ENCODE data around the gene SRGAP1.

SRGAP1 gene

DNA sequence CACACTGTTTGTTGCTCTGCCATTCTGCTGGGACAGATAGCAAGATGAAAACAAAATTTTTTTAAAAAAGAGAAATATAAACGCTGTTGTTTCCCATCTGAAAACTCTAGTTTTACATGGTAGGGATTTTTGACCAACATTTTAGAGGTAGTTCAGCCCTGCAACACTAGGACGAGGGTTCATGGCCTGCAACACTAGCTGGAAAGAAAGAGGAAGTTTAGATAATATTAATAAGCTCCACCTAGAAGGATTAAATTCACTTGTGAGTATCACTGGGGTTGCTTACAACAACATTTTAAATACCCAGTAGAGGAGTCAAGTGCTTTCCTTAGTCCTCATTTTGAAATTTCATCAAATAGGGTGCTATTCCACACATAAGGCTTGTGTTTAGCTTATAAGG lies 68.2 kb downstream of the SRGAP1 start:
- DNase-seq = no peak

DNA sequence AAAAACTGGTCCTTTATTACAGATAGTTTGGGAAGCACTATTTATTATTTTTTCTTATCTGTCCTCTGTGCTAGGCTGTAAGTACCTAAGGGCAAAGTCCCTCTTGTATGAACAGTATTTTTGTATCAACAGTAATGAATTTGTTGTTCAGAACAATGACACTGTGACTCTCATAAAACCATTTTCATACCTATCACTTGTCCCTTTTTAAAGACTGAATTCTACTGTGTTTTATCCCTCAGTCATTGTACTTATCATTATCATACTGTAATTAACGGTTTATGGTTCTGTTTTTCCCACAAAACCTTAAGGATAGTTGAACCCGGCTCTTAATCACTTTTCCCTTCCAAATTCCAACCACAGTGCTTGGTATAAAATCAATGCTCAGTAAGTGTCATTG lies 69.4 kb downstream of the SRGAP1 start:
- DNase-seq = no peak

DNA sequence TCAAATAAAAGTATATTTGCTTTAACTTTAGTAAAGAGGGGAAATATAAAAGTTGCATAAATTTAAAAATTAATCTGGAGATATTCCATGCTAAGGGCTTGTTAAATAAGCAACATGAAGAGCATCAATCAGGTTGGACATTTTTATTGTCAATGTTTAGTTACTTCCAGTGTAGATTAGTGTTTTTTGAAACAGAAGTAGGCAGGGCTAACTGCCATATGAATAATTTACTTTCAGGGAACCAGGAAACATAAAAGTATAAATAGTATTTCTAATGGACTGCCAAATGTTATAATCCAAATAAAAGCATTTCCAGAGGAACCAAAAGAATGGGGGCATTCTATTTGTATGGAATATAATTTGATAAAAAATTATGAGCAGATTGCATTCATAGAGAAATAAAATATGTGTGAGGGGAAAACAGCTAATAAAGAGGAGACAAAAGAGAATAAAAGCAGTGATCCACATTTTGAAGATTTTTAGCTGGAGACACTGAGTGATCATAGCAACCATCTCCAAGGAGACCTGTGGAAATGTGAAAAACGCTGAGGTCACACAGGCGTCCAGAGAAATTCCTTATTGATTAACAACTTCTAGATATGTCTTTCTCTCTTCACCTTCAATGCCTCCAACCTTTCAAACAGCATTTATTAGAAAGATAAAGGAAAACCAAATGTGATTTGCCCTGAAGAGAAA lies 70.8 kb downstream of the SRGAP1 start:
- no peak for DNase-seq

DNA sequence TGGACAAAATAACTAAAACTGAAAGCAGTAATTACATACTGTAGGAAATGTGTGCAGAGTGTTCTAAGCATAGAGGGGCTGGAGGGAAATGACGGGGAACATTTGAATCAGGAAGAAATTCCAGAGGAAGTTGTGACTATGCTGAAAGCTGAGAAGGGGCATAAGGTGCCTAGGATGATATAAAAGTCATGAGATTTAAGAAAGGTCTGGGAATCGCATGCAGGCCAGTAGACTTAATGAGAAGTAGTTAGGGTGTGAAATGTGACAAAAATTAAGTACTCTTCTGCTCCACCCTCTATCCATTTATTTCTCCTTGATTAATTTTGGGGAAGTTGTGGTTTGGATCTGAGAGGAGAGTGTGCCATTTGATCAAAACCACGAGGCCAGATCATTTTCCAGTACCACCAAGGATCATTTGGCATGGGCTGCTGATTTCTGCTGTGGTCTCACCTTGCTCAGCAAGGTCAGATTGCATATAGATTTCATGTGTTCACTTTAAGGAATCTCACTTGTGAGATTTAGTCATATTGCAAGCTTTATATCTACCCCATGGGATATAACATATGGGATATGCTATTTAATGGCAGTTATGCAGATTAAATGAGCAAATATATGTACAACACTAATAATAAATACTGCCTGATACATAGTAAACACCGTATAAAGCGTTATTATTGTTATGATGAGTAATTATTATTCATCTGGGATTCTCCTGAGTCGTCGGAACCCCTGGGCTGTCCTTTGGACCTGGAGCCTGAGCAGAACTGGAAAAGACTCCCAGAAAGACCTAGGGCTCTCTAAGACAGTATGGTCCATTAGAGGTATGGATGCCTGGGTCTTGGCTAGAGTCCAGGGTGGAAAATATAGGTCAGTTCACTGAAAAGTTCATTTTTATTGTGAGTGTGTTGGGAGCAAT lies 72.3 kb downstream of the SRGAP1 start:
- DNase-seq = no peak

DNA sequence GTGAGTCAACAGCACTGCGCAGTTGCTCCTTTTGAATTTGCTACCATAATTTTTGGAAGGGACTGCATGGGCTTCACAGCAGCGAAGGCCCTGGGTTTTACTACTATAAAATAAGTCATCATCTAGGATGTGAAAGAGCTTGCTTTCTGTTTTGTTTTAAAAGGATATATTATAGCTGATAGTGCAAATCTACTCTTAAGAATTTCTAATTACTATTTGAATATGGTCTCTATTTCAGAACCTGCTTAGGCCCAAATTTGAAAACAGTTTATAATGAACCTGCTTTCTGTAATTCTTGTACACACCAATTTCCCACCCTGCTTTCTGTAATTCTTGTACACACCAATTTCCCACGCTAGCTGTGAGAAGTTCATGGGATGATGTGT lies 73.0 kb downstream of the SRGAP1 start:
- no peak for DNase-seq

DNA sequence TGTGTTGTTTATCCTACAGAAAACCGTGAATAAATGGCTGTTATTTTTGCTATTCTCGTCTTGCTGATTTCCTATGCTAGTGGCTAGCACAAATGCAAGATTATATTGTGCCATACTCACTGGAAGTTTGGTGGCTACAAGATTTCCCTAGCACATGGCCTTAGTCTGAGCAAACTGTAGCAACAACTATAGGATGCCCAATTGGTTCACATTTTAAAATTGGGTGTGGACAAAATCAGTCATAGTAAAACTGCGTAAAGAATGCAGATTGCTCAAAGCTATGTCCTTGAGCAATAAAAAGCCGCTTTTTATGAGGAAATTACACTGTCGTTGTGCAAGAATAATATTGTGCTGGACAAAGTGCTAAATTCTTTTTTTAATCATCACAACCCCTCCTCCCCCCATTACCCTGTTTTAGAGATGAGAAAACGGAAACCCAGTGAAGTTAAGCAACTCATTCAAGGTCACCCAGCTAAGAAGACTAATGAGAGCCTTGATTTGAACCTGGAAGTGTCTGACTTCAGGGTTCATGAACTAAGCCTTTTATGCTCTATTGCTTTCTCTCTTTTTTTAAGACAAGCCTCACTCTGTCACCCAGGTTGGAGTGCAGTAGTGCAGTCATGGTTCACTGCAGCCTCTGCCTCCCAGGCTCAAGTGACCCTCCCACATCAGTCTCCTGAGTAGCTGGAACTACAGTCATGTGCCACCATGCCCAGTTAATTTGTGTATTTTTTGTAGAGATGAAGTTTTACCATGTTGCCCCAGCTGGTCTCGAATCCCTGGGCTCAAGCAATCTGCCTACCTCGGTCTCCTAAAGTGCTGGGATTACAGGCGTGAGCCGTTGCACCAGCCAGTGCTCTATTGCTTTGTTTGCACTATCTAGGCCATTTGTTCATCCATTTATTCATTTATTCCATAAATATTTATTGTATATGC lies 73.6 kb downstream of the SRGAP1 start:
- no peak for DNase-seq

DNA sequence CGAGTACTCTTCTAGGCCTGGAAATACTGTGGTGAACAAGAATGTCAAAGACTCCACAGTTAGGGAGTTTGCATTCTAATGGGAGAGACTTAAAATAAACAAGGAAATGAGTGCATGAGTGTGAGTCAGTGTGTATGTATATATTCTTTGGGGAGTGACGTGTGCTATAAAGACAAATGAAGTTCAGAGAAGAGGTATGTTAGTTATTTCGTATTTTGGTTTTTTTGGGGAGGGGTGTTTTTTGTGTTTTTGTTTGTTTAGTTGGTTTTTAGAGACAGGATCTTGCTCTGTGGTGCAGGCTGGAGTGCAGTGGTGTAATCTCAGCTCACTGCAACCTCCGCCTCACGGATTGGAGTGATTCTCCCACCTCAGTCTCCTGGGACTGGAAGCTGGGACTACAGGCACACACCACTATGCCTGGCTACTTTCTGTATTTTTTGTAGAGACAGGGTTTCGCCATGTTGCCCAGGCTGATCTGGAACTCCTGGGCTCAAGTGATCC lies 74.3 kb downstream of the SRGAP1 start:
- DNase-seq = no peak

DNA sequence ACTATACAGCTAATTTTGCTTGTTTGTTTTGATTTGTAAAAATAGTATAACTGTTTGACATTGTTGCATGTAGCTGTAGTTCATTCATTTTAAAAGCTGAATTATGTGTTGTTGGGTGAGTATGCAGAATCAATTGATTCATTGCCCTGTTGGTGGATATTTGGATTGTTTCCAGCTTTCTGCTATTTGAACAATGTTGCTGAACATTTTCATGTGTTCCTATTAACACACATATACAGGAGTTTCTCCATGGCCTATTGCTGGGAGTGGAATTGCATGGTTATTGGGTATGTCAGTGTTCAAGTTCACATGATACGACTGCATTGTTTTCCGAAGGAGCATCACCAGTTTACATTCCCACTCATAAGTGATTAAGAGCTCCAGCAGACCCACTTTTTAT lies 75.3 kb downstream of the SRGAP1 start:
- no peak for DNase-seq

DNA sequence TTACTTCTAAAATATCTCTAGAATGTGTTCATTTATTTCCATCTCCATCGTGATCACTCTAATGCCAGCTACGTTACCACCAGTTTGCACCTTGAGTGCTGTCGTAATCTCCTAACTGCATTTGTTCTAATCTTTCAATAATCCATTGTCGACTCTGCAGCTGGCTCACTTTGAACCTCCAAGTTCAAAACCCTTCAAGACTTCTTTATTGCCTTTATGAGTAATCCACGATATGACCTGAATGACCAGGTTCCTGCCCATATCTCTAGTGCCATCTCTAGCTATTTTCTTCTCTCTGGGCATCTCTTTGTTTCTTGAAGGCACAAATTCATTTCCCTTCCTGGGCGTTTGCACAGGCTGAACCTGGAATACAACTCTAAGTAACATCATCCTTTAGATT lies 76.7 kb downstream of the SRGAP1 start:
- DNase-seq = no peak

DNA sequence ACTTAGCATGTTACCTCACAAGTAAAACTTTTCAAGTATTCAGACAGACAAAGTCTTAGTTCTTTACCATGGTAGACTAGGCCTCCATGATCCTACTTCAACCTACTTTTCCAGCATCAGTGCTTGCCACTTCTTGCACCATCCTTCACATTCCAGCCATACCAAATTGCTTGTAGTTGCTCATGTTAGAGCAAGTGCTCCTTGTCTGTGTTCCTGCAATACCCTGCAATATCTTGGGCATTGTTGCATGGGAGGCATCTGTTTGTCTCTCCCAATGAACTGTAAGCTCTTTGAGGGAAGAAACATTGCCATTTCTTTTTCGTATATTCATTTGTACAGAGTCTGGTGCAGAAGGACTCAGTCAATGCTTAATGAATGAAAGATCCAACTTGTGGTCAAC lies 78.0 kb downstream of the SRGAP1 start:
- no peak for DNase-seq

DNA sequence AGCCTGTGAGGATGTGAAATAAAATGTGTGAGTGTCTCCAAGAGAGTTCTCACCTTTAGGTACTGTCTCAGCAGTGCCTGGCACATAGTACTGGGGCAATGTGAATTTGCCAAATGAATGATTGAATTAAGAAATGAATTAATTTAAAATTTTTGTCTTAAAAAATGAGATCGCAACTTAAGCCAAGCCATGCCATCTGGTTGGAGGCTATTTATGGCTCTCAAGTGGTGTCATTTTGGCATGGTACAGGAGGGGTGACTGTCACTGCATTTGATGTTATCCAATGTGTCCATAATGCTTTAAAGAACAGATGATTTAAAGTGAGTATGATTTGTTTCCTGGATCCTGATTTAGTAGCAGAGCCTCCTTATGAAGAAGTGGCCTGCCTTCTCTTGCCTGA lies 80.3 kb downstream of the SRGAP1 start:
- no peak for DNase-seq

DNA sequence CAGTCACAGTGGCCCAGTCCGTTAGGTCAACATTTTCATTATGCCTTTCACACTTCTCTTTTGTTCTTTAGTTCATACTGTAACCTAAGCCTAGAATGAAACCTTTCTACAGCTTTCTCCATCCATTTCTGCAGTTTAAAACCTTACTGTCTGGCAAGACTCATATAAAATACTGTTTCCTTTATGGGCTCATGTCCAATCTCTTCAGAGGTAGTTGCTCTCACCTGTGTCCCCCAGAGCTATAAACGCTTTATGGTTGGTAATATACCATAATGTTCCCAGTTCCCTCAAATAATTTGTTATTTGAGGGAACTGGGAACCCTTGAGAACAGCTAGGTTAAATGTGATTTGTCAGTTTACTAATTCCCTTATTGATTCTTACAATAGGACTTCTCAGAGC lies 83.0 kb downstream of the SRGAP1 start:
- no peak for DNase-seq

DNA sequence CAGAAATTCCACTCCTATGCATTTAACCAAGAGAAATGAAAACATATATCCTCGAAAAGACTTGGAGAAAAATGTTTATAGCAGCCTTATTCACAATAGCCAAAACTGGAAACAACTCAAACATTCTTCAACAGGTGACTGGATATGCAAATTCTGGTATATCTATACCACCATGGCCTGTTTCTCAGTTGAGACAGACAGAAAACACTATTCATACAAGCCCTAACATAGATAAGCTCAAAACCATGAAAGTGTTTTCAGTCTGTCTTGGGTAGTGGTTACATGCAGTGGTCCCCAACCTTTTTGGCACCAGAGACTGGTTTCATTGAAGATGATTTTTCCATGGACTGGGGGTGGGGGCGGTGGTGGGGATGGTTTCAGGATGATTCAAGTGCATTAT lies 83.8 kb downstream of the SRGAP1 start:
- no peak for DNase-seq

DNA sequence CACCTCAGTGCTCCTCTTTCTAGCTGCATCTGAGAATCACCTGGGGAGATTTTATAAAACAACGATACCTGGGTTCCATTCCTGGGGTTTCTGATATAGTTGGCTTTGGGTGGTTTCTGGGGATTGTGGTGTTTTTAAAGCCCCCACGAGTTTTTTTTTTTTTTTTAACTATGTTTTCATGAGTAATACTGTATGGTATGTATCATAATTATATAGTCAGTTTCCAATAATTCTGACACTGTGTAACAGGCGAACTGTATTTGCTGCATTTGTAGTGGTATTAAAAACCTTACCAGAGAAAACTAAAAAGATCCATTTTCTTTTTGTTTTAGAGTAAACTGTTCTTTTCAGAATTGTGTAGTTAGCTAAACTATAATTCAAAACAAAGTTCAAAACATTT lies 84.9 kb downstream of the SRGAP1 start:
- DNase-seq = no peak

DNA sequence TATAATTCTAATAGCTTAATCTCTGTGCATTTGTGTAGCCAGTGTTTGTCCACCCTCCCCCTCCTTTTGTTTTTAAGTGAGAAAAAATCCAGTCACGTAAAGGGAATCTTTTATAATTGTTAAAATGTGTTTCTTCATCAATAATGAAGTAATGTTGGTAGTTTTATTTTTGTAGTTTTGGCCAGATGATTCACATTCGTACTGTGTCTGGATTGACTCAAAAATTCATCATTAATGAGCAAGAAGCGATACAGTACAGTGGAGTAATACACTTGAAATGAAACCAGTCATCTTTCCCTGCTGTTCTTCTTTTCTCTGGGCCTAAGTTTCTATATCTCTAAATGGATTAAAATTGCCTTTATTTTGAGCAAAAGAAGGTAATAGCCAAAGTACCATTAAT lies 86.5 kb downstream of the SRGAP1 start:
- no peak for DNase-seq

DNA sequence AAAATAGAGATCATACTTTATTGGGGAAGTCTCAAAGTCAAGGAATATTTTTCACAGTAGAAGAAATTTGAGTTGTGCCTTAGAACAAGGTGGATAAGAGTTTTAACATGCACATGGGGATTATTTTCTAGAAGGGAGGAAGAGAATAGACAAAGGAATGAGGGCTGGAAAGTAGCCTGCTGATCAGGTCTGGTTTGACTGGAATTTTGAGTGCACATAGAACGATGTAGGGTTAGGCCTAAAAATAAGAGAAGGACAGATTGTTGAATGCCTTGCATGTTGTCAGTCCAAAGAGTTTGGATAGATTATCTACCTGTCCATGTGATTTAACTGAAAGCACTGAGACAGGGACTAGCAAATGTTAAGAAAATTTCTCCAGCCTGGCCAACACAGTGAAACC lies 87.2 kb downstream of the SRGAP1 start:
- DNase-seq = no peak

DNA sequence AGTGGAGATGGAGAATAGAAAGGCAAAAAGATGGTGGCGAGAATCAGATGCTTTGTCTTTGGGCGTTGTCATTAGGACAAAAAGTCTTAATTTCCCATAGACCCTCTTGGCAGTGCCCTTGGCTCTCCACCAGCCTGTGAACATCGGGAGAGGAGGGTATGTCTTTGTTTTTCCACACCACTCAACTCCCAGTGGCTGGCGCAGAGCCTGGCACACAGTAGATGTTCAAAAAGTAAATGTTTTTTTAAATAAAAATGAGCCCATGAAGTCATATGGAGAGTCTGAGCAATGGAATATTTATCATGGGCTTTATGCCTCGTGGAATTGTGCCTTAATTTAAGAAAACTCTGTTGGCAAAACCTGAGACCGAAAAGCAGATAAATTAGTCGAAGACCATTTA lies 90.4 kb downstream of the SRGAP1 start:
- DNase-seq = no peak

DNA sequence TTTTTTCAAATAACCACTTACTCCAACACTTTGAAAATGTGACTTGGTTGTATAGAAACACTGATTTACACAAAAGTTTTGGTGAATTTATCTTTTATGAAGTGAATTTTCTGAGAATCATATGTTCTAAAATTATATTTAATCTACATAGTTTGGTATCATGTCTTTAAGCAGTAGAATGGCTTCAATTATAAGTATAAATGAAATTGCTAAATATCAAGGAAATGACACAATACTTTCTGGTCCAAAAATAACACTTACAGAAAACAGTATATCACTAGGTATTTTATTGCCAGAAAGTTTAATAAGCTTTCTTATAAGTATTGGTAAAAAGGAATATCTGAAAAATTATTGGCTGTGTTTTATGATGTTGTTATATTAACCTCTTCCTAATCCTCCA lies 90.9 kb downstream of the SRGAP1 start:
- DNase-seq = no peak

DNA sequence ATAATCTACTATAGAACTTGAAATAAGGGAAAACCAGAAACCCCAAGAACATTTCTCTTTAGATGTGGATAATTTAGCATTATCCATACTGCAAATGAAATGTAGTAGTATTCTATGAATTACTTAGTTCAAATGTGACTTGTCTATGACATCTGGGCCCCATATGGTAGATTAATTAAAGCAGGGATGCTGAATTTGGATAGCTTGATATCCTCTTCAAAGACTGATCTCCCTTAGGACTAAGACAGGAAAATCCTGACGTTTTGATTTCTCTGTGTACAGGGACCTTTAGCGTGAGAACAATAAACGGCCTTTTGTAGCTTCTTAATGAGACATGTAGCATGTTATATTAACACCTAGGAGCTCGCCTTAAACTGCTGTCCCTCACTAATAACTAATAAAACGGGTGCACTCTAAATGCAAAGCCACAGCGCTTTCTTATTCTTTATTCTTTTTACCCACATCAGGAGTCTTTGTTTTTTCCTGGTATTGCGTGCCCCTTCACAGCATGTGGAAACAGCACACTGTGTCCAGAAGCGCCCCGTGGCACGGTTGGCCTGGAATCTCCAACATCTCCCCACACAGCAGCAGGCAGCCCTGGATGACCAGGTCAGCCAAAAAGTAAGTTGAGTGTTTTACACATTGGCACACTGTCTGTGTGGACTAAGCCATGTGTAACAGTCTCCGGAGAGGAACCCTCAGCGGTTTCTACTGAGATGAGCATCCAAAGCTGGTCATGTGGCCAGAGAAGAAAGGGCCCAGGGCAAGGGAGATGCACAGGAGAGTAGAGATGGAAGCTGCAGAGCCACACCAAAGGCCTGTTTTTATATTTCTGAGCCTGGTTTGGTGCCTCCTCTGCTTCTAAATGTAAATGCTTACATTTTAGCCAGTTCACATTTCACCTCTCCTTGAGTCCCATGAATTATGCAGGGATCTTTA lies 93.1 kb downstream of the SRGAP1 start:
- DNase-seq = no peak

DNA sequence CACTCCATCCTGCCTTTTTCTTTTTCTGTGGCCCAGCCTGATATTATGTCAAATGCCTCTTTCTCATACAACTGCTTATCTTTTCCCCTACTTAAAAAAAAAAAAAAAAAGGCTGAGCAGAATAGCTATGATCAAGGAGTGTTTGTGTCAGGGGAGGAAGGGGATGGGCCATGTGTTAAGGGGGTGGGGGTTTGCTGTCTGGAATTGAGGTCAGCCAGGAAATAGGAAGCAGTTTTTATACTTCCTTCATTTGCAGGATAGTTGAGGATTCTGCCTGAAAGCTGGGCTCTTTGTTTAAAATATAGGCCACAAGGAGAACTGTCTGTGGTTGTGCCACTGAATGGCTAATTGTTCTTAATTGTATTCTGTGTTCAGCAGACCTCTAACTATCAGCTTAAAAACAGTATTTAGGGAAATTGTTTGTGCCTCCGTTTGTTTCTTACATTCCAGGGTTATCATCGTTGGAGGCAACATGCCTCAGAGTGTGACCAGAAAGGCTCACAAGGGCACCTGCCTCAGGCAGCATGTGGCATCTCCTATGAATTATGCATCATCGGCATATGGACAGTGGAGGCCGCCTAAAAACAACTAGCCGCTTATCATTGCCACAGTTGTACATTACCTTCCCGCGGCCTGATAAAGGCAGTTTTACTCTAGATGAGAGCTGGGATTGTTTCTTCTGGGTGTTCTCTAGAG lies 96.0 kb downstream of the SRGAP1 start:
- no peak for DNase-seq

DNA sequence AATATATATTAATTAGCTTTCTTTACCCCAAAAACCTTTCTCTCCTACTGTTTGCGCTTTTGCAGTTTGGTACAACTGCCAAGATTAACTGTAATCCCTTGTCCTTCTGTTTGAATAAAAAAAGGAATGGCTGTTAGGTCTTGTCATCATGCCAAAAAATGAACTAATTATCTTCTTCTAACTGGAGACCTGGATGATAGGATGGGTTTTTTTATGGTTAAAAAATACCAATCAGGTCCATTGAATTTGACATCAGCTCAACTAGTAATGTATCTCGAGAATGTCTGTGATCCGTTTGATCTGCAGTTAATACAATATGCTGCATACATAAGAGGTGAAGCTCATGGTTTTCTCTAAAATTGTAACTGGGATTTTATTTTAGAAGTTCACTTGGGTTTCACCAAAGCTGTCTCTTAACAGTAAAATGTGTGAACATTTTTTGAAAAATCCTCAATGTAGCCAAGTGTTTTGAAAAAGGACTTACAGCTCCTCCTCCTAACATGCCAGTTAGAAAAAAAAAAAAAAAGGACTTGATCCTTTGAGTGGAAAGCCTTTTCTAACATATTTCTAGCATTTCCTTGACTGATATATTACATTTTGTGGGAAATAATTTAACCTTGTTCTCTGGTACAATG lies 96.8 kb downstream of the SRGAP1 start:
- no peak for DNase-seq

All from activated T-cell treated with anti-CD3 and anti-CD28 coated beads for 4 hours (primary cell).